HuH-7 (cell line): ENCODE results near the gene GNG3.
"Not testable (repeated sequence)": the region's sequence is repeated elsewhere in the genome, so short reads cannot be mapped to it uniquely, and the experiment has no call there.

Source experiments
- DNase-seq: peaks from one replicate; pipeline ENCODE4 v3.0.0; 2011; ENCODE audit warnings: low spot score

GNG3 gene

GRCh38 chr11:62716816-62717215 lies 9.3 kb downstream of the GNG3 start:
- DNase-seq: no peak

GRCh38 chr11:62719302-62719978 lies 12.0 kb downstream of the GNG3 start:
- DNase-seq: no peak

GRCh38 chr11:62721994-62722393 lies 14.5 kb downstream of the GNG3 start:
- DNase-seq: peak; percentile 29

GRCh38 chr11:62724171-62724570 lies 16.7 kb downstream of the GNG3 start:
- no peak for DNase-seq

GRCh38 chr11:62725646-62726045 lies 18.2 kb downstream of the GNG3 start:
- DNase-seq: no peak

GRCh38 chr11:62726156-62726914 lies 18.9 kb downstream of the GNG3 start:
- no peak for DNase-seq

- DNase-seq: no peak
These were observed 19.4 kb downstream of the GNG3 start for GRCh38 chr11:62726915-62727164.

GRCh38 chr11:62727165-62727871 lies 19.8 kb downstream of the GNG3 start, which contains the start of gene HNRNPUL2:
Gene HNRNPUL2 (minus strand): TSS chr11:62727457. CDS start chr11:62727156, 301 bp downstream.
- peak; percentile 96 for DNase-seq

- peak; percentile 84 for DNase-seq
These were observed 20.3 kb downstream of the GNG3 start for GRCh38 chr11:62727872-62728170.

- peak; percentile 69 for DNase-seq
These were observed 20.9 kb downstream of the GNG3 start, which contains the start of gene TTC9C for GRCh38 chr11:62728171-62728988. Gene TTC9C (plus strand): TSS chr11:62728486. CDS start chr11:62728849, 363 bp downstream.

- DNase-seq: not testable (repeated sequence)
These were observed 22.6 kb downstream of the GNG3 start for GRCh38 chr11:62730076-62730475.

- no peak for DNase-seq
These were observed 25.4 kb downstream of the GNG3 start for GRCh38 chr11:62732830-62733229.

- DNase-seq: no peak
These were observed 29.7 kb downstream of the GNG3 start for GRCh38 chr11:62737196-62737595.

GRCh38 chr11:62747475-62748160 lies 40.1 kb downstream of the GNG3 start:
- DNase-seq: no peak

- DNase-seq: not testable (repeated sequence)
These were observed 42.5 kb downstream of the GNG3 start for GRCh38 chr11:62749931-62750330.

GRCh38 chr11:62752177-62752785 lies 44.8 kb downstream of the GNG3 start:
- no peak for DNase-seq

GRCh38 chr11:62752994-62753735 lies 45.7 kb downstream of the GNG3 start:
- DNase-seq: no peak

GRCh38 chr11:62753736-62754603 lies 46.5 kb downstream of the GNG3 start, which contains the start of gene ZBTB3:
Gene ZBTB3 (minus strand): TSS chr11:62754160. CDS start chr11:62753664, 496 bp downstream.
- peak; percentile 82 for DNase-seq

GRCh38 chr11:62755086-62755615 lies 47.7 kb downstream of the GNG3 start:
- no peak for DNase-seq
